Measurements from ENCODE around the gene C1GALT1.

C1GALT1 gene

GRCh38 chr7:7292085-7292484 lies 109.7 kb downstream of the C1GALT1 start:
- no peak for DNase-seq

DNA sequence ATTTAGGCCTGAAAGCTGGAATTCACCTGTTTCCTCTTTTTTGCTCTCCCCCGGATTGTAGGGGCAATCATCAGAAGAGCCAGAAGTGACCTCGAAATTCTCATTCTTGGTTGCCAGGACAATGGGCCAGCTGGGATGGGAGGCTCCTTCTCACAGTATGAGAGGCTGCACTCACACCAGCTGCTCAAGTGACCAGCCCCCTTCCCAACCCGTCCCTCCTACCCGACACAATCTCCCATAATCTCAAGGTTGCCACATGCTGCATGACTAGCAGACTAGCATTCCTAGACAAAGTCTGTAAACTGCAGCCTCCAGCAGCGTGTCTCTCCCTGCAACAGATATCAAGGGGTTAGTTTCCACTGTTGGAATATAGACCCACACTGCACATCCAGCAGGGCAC lies 110.3 kb downstream of the C1GALT1 start:
- no peak for DNase-seq

DNA sequence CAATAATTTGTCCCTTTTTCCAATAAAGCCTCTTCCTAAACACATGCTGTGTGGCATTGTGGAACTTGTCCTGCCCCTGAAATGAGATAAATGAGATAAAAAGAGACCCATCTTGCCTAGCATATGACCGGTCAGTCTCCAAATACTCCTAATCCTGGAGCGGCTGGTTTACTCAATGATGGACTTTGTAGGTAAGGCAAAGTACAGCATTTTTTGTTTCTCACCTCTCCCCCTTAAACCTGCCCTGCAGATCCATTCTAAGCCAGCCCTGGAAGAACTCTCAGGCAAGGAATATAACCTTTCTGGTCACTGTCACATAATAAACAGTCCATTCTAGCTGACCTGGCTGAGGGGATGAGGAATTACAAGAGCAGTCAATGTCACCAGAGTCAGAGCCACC lies 110.7 kb downstream of the C1GALT1 start:
- no peak for DNase-seq

GRCh38 chr7:7294911-7295310 lies 112.6 kb downstream of the C1GALT1 start:
- no peak for DNase-seq
